Measurements from ENCODE around the gene TIGD3.

- TF ChIP-seq EZH2 (IDR thresholded peaks at IDR 0.05; ENCODE audit: low read length, unreplicated experiment): no peak
- TF ChIP-seq, protein P1, sequence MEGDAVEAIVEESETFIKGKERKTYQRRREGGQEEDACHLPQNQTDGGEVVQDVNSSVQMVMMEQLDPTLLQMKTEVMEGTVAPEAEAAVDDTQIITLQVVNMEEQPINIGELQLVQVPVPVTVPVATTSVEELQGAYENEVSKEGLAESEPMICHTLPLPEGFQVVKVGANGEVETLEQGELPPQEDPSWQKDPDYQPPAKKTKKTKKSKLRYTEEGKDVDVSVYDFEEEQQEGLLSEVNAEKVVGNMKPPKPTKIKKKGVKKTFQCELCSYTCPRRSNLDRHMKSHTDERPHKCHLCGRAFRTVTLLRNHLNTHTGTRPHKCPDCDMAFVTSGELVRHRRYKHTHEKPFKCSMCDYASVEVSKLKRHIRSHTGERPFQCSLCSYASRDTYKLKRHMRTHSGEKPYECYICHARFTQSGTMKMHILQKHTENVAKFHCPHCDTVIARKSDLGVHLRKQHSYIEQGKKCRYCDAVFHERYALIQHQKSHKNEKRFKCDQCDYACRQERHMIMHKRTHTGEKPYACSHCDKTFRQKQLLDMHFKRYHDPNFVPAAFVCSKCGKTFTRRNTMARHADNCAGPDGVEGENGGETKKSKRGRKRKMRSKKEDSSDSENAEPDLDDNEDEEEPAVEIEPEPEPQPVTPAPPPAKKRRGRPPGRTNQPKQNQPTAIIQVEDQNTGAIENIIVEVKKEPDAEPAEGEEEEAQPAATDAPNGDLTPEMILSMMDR (conservative IDR thresholded peaks at IDR 0.05; ENCODE audit: low read depth, low read length): no peak
- no peak for TF ChIP-seq EZH2phosphoT487 (IDR thresholded peaks at IDR 0.05; ENCODE audit: borderline replicate concordance, low read length)
Measured at GRCh38 chr11:65321828-65322485, 32.6 kb upstream of the TIGD3 start.
